ENCODE data around the gene NQO2.

Gene NQO2, protein sequence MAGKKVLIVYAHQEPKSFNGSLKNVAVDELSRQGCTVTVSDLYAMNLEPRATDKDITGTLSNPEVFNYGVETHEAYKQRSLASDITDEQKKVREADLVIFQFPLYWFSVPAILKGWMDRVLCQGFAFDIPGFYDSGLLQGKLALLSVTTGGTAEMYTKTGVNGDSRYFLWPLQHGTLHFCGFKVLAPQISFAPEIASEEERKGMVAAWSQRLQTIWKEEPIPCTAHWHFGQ

GRCh38 chr6:2999618-3000557, at the start of gene NQO2:
NQO2 (plus strand) TSS chr6:2999894; CDS start chr6:3006553, 6,659 bp downstream.
- TF ChIP-seq, protein P1, sequence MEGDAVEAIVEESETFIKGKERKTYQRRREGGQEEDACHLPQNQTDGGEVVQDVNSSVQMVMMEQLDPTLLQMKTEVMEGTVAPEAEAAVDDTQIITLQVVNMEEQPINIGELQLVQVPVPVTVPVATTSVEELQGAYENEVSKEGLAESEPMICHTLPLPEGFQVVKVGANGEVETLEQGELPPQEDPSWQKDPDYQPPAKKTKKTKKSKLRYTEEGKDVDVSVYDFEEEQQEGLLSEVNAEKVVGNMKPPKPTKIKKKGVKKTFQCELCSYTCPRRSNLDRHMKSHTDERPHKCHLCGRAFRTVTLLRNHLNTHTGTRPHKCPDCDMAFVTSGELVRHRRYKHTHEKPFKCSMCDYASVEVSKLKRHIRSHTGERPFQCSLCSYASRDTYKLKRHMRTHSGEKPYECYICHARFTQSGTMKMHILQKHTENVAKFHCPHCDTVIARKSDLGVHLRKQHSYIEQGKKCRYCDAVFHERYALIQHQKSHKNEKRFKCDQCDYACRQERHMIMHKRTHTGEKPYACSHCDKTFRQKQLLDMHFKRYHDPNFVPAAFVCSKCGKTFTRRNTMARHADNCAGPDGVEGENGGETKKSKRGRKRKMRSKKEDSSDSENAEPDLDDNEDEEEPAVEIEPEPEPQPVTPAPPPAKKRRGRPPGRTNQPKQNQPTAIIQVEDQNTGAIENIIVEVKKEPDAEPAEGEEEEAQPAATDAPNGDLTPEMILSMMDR (IDR thresholded peaks at IDR 0.05): no peak
- DNase-seq: peak; percentile 98
- peak within 1 kb of the TSS; percentile 85 for H3K4me3 Mint-ChIP-seq
- H3K4me1 Mint-ChIP-seq: peaks cover 15% of the 10 kb centered on the region
- H3K27me3 Mint-ChIP-seq (ENCODE audit: low read depth, poor library complexity): peaks cover 17% of the 10 kb centered on the region
- H3K36me3 Mint-ChIP-seq (ENCODE audit: low read depth): peaks cover 6% of the 10 kb centered on the region
- no peak within 1 kb of the TSS for H3K27ac Mint-ChIP-seq
- H3K9me3 Mint-ChIP-seq: no peaks in the 10 kb centered on the region

- Mint-ChIP-seq H3K9me3 (no peaks in the 10 kb centered on the region), H3K27ac (no peak overlapping the region), H3K4me3 (no peak overlapping the region), H3K27me3 (ENCODE audit: low read depth, poor library complexity) (peaks cover 3% of the 10 kb centered on the region), H3K4me1 (peaks cover 46% of the 10 kb centered on the region), H3K36me3 (ENCODE audit: low read depth) (peaks cover 16% of the 10 kb centered on the region)
- DNase-seq: no peak
- TF ChIP-seq, protein P1 (IDR thresholded peaks at IDR 0.05): no peak
These were observed 49.0 kb upstream of the NQO2 start for GRCh38 chr6:2950713-2951112.

- peaks cover 43% of the 10 kb centered on the region for H3K4me1 Mint-ChIP-seq
- TF ChIP-seq, protein P1 (IDR thresholded peaks at IDR 0.05): no peak
- peaks cover 16% of the 10 kb centered on the region for H3K36me3 Mint-ChIP-seq (ENCODE audit: low read depth)
- H3K27ac Mint-ChIP-seq: no peak overlapping the region
- H3K9me3 Mint-ChIP-seq: no peaks in the 10 kb centered on the region
- H3K4me3 Mint-ChIP-seq: no peak overlapping the region
- H3K27me3 Mint-ChIP-seq (ENCODE audit: low read depth, poor library complexity): peaks cover 3% of the 10 kb centered on the region
- no peak for DNase-seq
These were observed 48.0 kb upstream of the NQO2 start for GRCh38 chr6:2951728-2952127.

- DNase-seq: peak; percentile 82
- Mint-ChIP-seq H3K4me3 (peak overlapping the region; percentile 43), H3K36me3 (ENCODE audit: low read depth) (peaks cover 12% of the 10 kb centered on the region), H3K27ac (no peak overlapping the region), H3K4me1 (peaks cover 42% of the 10 kb centered on the region), H3K9me3 (no peaks in the 10 kb centered on the region), H3K27me3 (ENCODE audit: low read depth, poor library complexity) (peaks cover 7% of the 10 kb centered on the region)
- TF ChIP-seq, protein P1 (IDR thresholded peaks at IDR 0.05): peak; percentile 96
These were observed 47.1 kb upstream of the NQO2 start for GRCh38 chr6:2952557-2953095.

- TF ChIP-seq, protein P1 (IDR thresholded peaks at IDR 0.05): no peak
- H3K27me3 Mint-ChIP-seq (ENCODE audit: low read depth, poor library complexity): peaks cover 8% of the 10 kb centered on the region
- H3K4me3 Mint-ChIP-seq: no peak overlapping the region
- peaks cover 41% of the 10 kb centered on the region for H3K4me1 Mint-ChIP-seq
- no peak overlapping the region for H3K27ac Mint-ChIP-seq
- peaks cover 7% of the 10 kb centered on the region for H3K36me3 Mint-ChIP-seq (ENCODE audit: low read depth)
- H3K9me3 Mint-ChIP-seq: no peaks in the 10 kb centered on the region
- no peak for DNase-seq
These were observed 46.6 kb upstream of the NQO2 start for GRCh38 chr6:2953098-2953497.
